Stimulated activated CD4-positive, alpha-beta T cell treated with anti-CD3 and anti-CD28 coated beads, TNF-alpha, amount 100 ng/mL, for 48 hours (primary cell): ENCODE measurements around the gene GPR153.

Source experiments
- DNase-seq, 3 donors: peaks; one replicate each; pipeline ENCODE4 v3.0.0-alpha.2; 2020; ENCODE audit warnings: low read depth in 3 of 3

The GPR153 gene

GRCh38 chr1:6248932-6249738 lies 11.8 kb downstream of the GPR153 start:
- no peak for DNase-seq

GRCh38 chr1:6248161-6248776 lies 12.6 kb downstream of the GPR153 start:
- no peak for DNase-seq

- DNase-seq: no peak
These were observed 13.2 kb downstream of the GPR153 start for GRCh38 chr1:6247651-6248050.

GRCh38 chr1:6246497-6247467 lies 14.1 kb downstream of the GPR153 start:
- DNase-seq: peak; percentile 65 to 78 (median 74)

- peak in 1 of 3 donors; percentile 59 for DNase-seq
These were observed 14.9 kb downstream of the GPR153 start for GRCh38 chr1:6245869-6246496.

- DNase-seq: peak; percentile 57 to 76 (median 75)
These were observed 15.6 kb downstream of the GPR153 start for GRCh38 chr1:6245086-6245868.

GRCh38 chr1:6244401-6245049 lies 16.4 kb downstream of the GPR153 start:
- DNase-seq: no peak

GRCh38 chr1:6243993-6244392 lies 16.9 kb downstream of the GPR153 start, which contains the start of gene HES3:
HES3 (plus strand) TSS chr1:6244179; CDS start chr1:6244366, 187 bp downstream.
- DNase-seq: no peak

GRCh38 chr1:6243053-6243834 lies 17.7 kb downstream of the GPR153 start:
- DNase-seq: no peak

- DNase-seq: no peak
These were observed 18.8 kb downstream of the GPR153 start for GRCh38 chr1:6241887-6242740.

- DNase-seq: no peak
These were observed 19.6 kb downstream of the GPR153 start for GRCh38 chr1:6241107-6241886.

- DNase-seq: no peak
These were observed 20.7 kb downstream of the GPR153 start for GRCh38 chr1:6239950-6240768.

GRCh38 chr1:6239213-6239752 lies 21.6 kb downstream of the GPR153 start:
- no peak for DNase-seq

GRCh38 chr1:6237093-6237492 lies 23.8 kb downstream of the GPR153 start:
- no peak for DNase-seq

- DNase-seq: no peak
These were observed 25.6 kb downstream of the GPR153 start for GRCh38 chr1:6235296-6235677.

- no peak for DNase-seq
These were observed 26.2 kb downstream of the GPR153 start for GRCh38 chr1:6234502-6235295.
